ENCODE data around the gene PRR5L.

DNA sequence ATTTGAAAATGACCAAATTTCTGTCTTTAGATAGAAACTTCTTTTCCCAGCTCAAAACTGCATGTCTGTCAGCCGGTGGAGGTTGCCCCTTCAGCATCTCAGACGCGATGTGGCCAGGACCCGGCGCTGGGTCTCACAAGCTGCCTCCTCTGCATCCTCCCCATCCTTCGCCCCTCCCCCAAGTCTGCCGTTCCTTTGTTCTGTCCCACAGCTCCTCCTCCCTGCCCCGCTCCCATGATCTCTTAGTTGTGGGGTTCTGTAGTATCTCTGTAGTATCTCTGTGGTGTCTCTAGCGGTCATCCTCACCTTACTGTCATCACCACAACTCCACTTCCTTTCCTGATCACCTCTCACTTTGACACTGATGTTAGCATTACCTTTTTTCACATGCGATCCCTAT, 164.1 kb downstream of the PRR5L start:
- no peak for TF ChIP-seq POLR2A (IDR thresholded peaks at IDR 0.05)
- no peak for TF ChIP-seq CTCF (IDR thresholded peaks at IDR 0.05)
